NCI-H510A (cell line): ENCODE measurements around the gene DENND1A.
A peak's percentile ranks its signal among the peaks of the same experiment; 100 is the strongest.
"Not testable (repeated sequence)": the region's sequence is repeated elsewhere in the genome, so short reads cannot be mapped to it uniquely, and the experiment has no call there.

ENCODE experiments used
- DNase-seq: peaks from one replicate; lab custom pipeline; 2025; lab: John Stamatoyannopoulos, UW

DENND1A gene

GRCh38 chr9:123414936-123415930 is 514.7 kb downstream of the DENND1A start:
- DNase-seq = no peak

GRCh38 chr9:123414204-123414603 is 515.7 kb downstream of the DENND1A start:
- no peak for DNase-seq

GRCh38 chr9:123412171-123412820 is 517.6 kb downstream of the DENND1A start:
- DNase-seq = no peak

- no peak for DNase-seq
Observed at GRCh38 chr9:123411636-123412035, 518.3 kb downstream of the DENND1A start.

- no peak for DNase-seq
Observed at GRCh38 chr9:123411191-123411590, 518.7 kb downstream of the DENND1A start.

GRCh38 chr9:123410281-123410910 is 519.5 kb downstream of the DENND1A start:
- no peak for DNase-seq

- no peak for DNase-seq
Observed at GRCh38 chr9:123408313-123409262, 521.3 kb downstream of the DENND1A start.

- DNase-seq = no peak
Observed at GRCh38 chr9:123407217-123407851, 522.6 kb downstream of the DENND1A start.

GRCh38 chr9:123406691-123407216 is 523.2 kb downstream of the DENND1A start:
- DNase-seq = no peak

GRCh38 chr9:123406016-123406415 is 523.9 kb downstream of the DENND1A start:
- no peak for DNase-seq

GRCh38 chr9:123402981-123403509 is 526.9 kb downstream of the DENND1A start:
- DNase-seq = no peak

GRCh38 chr9:123401879-123402513 is 527.9 kb downstream of the DENND1A start:
- peak; percentile 12 for DNase-seq

GRCh38 chr9:123400926-123401503 is 528.9 kb downstream of the DENND1A start:
- DNase-seq = no peak

GRCh38 chr9:123399803-123400378 is 530.0 kb downstream of the DENND1A start:
- no peak for DNase-seq

- not testable (repeated sequence) for DNase-seq
Observed at GRCh38 chr9:123398938-123399337, 531.0 kb downstream of the DENND1A start.

GRCh38 chr9:123397975-123398374 is 532.0 kb downstream of the DENND1A start:
- DNase-seq = no peak

GRCh38 chr9:123395689-123396511 is 534.0 kb downstream of the DENND1A start:
- no peak for DNase-seq

GRCh38 chr9:123395276-123395688 is 534.6 kb downstream of the DENND1A start:
- peak; percentile 84 for DNase-seq
